HUES6 (cell line): Measurements from ENCODE around the gene AOAH.

Experiments
- H3K27ac ChIP-seq: 2 replicates; pipeline ENCODE4 v1.7.0; 2013; ENCODE audit warnings: low read depth, mild to moderate bottlenecking, low read length, inconsistent platforms
- H3K27me3 ChIP-seq: 2 replicates; pipeline ENCODE4 v1.6.1; 2013; ENCODE audit warnings: low read length; ENCODE audit not compliant: control insufficient read depth, insufficient read depth
- H3K36me3 ChIP-seq: 2 replicates; pipeline ENCODE4 v1.6.1; 2013; ENCODE audit warnings: low read length; ENCODE audit not compliant: control insufficient read depth, insufficient read depth
- H3K4me1 ChIP-seq: 2 replicates; pipeline ENCODE4 v1.6.1; 2013; ENCODE audit warnings: low read length; ENCODE audit not compliant: control insufficient read depth, insufficient read depth
- H3K4me3 ChIP-seq: 2 replicates; pipeline ENCODE4 v1.5.1; 2013; ENCODE audit warnings: low read depth, low read length
- H3K9ac ChIP-seq: one replicate; pipeline ENCODE4 v1.6.1; 2013; ENCODE audit warnings: mild to moderate bottlenecking, low read length
- H3K9me3 ChIP-seq: 2 replicates; pipeline ENCODE4 v1.6.1; 2013; ENCODE audit warnings: low read depth, low read length; ENCODE audit not compliant: control insufficient read depth, insufficient read depth

The AOAH gene

GRCh38 chr7:36691983-36692382 is 32.3 kb downstream of the AOAH start:
- no peak overlapping the region for H3K4me3 ChIP-seq
- H3K9ac ChIP-seq: no peak overlapping the region
- no peaks in the 10 kb centered on the region for H3K36me3 ChIP-seq
- H3K27ac ChIP-seq: no peak overlapping the region
- H3K27me3 ChIP-seq: no peaks in the 10 kb centered on the region
- H3K4me1 ChIP-seq: no peaks in the 10 kb centered on the region; the same call in 1 of the 2 replicates
- H3K9me3 ChIP-seq: no peaks in the 10 kb centered on the region

DNA sequence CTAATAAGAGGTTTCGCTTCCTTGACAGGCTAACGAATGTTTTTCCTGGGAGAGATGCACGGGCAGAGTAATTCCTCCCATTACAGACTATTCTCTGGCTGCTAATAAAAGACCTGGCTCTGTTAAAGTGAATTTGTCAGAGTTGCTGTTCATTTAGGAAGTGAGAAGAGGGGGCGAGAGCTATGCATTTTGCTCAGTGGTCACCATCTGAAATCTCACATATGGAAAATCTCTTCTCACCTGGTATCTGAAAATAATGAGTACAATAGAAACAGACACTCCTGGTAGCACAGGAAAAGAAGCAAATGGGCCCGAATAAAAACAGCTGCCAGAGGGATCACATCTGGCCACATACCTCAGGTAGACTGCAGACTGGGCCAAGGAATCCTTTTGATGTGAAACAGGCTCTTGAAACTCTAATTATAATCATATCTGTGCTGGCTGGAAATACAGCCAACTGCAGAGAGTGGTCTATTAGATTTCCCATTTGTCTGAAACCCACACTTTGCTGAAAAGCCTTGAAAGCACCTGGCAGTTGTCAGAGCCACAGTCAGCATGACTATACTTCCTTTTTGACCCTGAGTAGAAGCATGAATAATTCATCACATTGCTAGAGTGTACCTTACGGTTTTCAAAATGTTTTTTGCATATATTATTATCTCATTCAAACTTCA is 33.6 kb downstream of the AOAH start:
- Histone ChIP-seq H3K9ac (no peak overlapping the region), H3K27ac (no peak overlapping the region), H3K27me3 (no peaks in the 10 kb centered on the region), H3K4me1 (no peaks in the 10 kb centered on the region; the same call in 1 of the 2 replicates), H3K9me3 (no peaks in the 10 kb centered on the region), H3K36me3 (no peaks in the 10 kb centered on the region), H3K4me3 (no peak overlapping the region)

GRCh38 chr7:36690041-36690440 is 34.3 kb downstream of the AOAH start:
- H3K27me3 ChIP-seq: no peaks in the 10 kb centered on the region
- H3K9ac ChIP-seq: no peak overlapping the region
- H3K4me3 ChIP-seq: no peak overlapping the region
- no peaks in the 10 kb centered on the region for H3K9me3 ChIP-seq
- H3K4me1 ChIP-seq: no peaks in the 10 kb centered on the region; the same call in 1 of the 2 replicates
- H3K36me3 ChIP-seq: no peaks in the 10 kb centered on the region
- no peak overlapping the region for H3K27ac ChIP-seq

GRCh38 chr7:36686499-36686898 is 37.8 kb downstream of the AOAH start:
- H3K4me1 ChIP-seq: no peaks in the 10 kb centered on the region; the same call in 1 of the 2 replicates
- H3K27me3 ChIP-seq: no peaks in the 10 kb centered on the region
- H3K36me3 ChIP-seq: no peaks in the 10 kb centered on the region
- no peak overlapping the region for H3K27ac ChIP-seq
- no peaks in the 10 kb centered on the region for H3K9me3 ChIP-seq
- H3K9ac ChIP-seq: no peak overlapping the region
- H3K4me3 ChIP-seq: no peak overlapping the region

GRCh38 chr7:36684954-36685353 is 39.3 kb downstream of the AOAH start:
- Histone ChIP-seq H3K4me3 (no peak overlapping the region), H3K4me1 (no peaks in the 10 kb centered on the region), H3K9ac (no peak overlapping the region), H3K27ac (no peak overlapping the region), H3K36me3 (no peaks in the 10 kb centered on the region), H3K9me3 (no peaks in the 10 kb centered on the region), H3K27me3 (no peaks in the 10 kb centered on the region)

DNA sequence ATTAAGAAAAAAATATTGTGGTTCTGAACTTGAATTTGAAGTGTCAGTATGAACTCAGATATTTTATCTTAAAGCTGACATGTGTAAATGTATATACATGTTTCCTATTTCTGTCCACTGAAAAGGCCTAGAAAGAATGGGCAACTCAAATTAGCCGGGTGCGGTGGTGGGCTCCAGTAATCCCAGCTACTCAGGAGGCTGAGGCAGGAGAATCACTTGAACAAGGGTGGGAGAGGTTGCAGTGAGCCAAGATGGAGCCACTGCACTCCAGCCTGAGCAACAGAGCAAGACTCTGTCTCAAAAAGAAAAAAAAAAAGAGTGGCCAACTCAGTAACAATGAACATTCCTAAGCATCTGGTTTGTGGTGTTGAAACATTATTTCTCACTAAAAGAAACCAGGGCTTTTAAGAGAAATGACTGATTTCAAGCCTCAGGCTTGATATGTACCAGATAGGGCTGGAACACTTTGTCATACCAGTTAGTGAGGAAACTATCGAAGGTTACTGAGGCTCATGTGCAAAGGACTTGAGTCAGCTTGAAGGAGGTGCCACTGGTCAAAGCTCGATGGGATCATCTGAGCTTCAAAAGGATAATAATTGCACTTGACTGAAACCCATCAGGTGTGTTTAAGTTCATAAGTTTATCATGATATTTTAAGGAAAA is 40.5 kb downstream of the AOAH start:
- Histone ChIP-seq H3K4me3 (no peak overlapping the region), H3K9me3 (no peaks in the 10 kb centered on the region), H3K4me1 (no peaks in the 10 kb centered on the region), H3K27me3 (no peaks in the 10 kb centered on the region), H3K36me3 (no peaks in the 10 kb centered on the region), H3K9ac (no peak overlapping the region), H3K27ac (no peak overlapping the region)

- no peaks in the 10 kb centered on the region for H3K4me1 ChIP-seq
- H3K27me3 ChIP-seq: no peaks in the 10 kb centered on the region
- no peaks in the 10 kb centered on the region for H3K36me3 ChIP-seq
- H3K9ac ChIP-seq: no peak overlapping the region
- H3K9me3 ChIP-seq: no peaks in the 10 kb centered on the region
- H3K27ac ChIP-seq: no peak overlapping the region
- no peak overlapping the region for H3K4me3 ChIP-seq
Observed at GRCh38 chr7:36683111-36683510, 41.2 kb downstream of the AOAH start.

- Histone ChIP-seq H3K27ac (no peak overlapping the region), H3K27me3 (no peaks in the 10 kb centered on the region), H3K4me3 (no peak overlapping the region), H3K36me3 (no peaks in the 10 kb centered on the region), H3K9ac (no peak overlapping the region), H3K4me1 (no peaks in the 10 kb centered on the region), H3K9me3 (no peaks in the 10 kb centered on the region)
Observed at GRCh38 chr7:36682102-36682501, 42.2 kb downstream of the AOAH start.

GRCh38 chr7:36677769-36678437 is 46.4 kb downstream of the AOAH start:
- H3K9me3 ChIP-seq: no peaks in the 10 kb centered on the region

DNA sequence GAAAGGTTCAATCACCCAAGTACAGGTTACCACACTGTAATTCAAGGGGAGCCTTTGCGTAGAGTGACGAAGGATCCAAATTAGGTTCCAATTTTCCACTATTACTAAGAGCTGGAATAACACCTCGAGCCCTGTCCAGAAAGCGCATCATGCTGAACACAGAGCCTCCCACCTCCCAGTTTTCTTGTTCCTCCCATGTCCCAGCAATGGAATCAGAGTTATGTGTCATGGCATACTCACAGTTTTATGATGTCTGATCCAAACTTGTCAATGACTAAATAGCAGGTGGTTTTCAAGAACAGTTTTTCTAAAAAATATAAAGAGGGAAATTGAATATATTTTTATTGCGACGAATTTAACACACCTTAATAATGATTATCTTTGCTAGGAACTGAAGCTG is 50.6 kb downstream of the AOAH start:
- Histone ChIP-seq H3K4me1 (no peaks in the 10 kb centered on the region), H3K4me3 (no peak overlapping the region), H3K36me3 (no peaks in the 10 kb centered on the region), H3K27me3 (no peaks in the 10 kb centered on the region), H3K9me3 (no peaks in the 10 kb centered on the region), H3K27ac (no peak overlapping the region), H3K9ac (no peak overlapping the region)

More at GRCh38 chr7:36677769-36678437, 46.4 kb downstream of the AOAH start:
- no peak overlapping the region for H3K27ac ChIP-seq
- H3K9ac ChIP-seq: no peak overlapping the region
- H3K36me3 ChIP-seq: no peaks in the 10 kb centered on the region
- no peak overlapping the region for H3K4me3 ChIP-seq
- H3K4me1 ChIP-seq: no peaks in the 10 kb centered on the region
- no peaks in the 10 kb centered on the region for H3K27me3 ChIP-seq

DNA sequence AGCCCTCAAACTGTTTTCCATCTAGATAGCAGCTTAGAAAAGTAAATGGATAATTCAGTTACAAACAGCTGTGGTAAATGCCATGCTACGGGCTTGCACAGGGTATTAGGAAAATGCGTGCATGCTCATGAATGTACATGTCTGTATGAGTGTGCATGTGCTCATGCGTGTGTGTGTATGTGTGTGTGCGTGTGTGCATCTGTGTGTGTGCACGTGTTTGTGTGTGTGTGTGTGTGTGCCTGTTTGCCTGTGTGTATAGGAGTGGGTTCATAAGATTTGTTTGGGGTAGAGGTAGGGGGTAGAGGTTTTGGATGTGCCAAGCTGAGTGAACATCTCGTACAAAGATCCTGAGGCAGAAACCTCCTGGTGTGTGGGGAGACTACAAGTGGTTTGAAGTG is 52.9 kb downstream of the AOAH start:
- H3K9me3 ChIP-seq: no peaks in the 10 kb centered on the region
- no peaks in the 10 kb centered on the region for H3K36me3 ChIP-seq
- H3K9ac ChIP-seq: no peak overlapping the region
- H3K27me3 ChIP-seq: no peaks in the 10 kb centered on the region
- H3K4me1 ChIP-seq: no peaks in the 10 kb centered on the region
- no peak overlapping the region for H3K27ac ChIP-seq
- H3K4me3 ChIP-seq: no peak overlapping the region
